Measurements from ENCODE around the gene TOX3. TPM values are rescaled to one million over a fixed set of nuclear protein-coding genes. Genes with fewer than 3 reads are reported as not detected.

TOX3 gene
- total RNA-seq, 1 donor from 2014 or later = 10.5 TPM

DNA sequence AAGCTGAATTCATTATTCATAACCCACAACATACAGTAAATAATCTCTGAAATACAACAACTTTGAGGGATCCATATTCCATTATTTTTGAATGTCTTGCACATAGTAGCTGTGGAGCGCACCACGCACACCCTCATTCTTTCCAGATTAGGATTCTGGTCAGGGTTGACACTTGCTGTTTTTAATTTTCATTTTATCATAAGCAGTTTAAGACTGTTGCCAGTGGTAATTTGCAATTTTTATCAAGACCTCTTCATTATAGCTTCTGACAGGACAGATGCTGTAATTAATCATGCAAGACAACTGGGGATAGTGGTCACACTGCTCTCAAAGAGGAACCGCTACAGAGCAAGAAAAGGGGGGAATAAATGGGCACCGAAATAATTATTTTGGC lies 109.7 kb downstream of the TOX3 start:
- DNase-seq (ENCODE audit: low read depth) = no peak
- no peak overlapping the region for H3K4me3 ChIP-seq (ENCODE audit: low read depth, low read length)
- no peak for TF ChIP-seq CTCF (conservative IDR thresholded peaks at IDR 0.05; ENCODE audit: low read depth, low read length)

- TF ChIP-seq CTCF (conservative IDR thresholded peaks at IDR 0.05; ENCODE audit: low read depth, low read length) = no peak
- no peak for DNase-seq (ENCODE audit: low read depth)
- no peak overlapping the region for H3K4me3 ChIP-seq (ENCODE audit: low read depth, low read length)
These were observed 110.3 kb downstream of the TOX3 start for GRCh38 chr16:52436339-52437276.

GRCh38 chr16:52434224-52434623 lies 112.7 kb downstream of the TOX3 start:
- no peak for TF ChIP-seq CTCF (conservative IDR thresholded peaks at IDR 0.05; ENCODE audit: low read depth, low read length)
- no peak for DNase-seq (ENCODE audit: low read depth)
- no peak overlapping the region for H3K4me3 ChIP-seq (ENCODE audit: low read depth, low read length)

DNA sequence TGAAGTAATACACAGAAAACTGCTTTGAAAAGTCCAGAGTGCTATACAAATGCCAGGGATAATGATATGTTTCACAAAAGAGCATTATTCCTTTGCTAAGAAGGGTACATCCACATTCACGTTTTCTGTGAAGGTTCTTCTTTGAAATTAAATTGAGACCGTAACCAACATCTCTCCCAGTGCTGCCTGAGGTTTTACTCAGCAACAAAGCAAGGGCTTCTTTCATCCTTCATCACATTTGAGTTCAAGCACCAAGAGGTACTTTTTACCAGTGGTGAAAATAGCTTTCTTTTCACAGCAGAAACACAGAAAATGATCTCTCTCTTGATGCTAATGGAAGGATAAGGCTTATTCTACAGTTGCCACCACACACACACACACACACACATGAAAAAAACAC lies 113.3 kb downstream of the TOX3 start:
- DNase-seq (ENCODE audit: low read depth) = no peak
- TF ChIP-seq CTCF (conservative IDR thresholded peaks at IDR 0.05; ENCODE audit: low read depth, low read length) = no peak
- H3K4me3 ChIP-seq (ENCODE audit: low read depth, low read length) = no peak overlapping the region

DNA sequence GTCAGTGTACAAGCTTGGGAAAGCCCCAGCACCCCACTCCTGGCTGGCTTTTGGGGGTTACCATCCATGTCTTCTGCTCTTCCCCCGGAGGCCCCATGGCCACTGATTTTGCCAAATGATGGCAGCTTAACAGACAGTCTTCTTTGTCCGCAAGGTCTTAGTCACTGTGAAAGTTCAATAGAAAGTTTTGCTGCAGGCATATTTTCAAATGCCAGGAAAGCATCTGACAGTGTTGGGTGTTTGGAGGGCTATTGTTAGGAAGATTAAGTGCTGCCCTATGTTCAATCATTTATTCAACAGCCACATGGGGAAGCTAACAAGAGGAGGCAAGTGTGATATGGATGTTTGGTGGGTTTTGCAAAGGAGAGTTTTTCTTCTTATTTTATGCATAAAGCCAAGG lies 122.4 kb downstream of the TOX3 start:
- no peak overlapping the region for H3K4me3 ChIP-seq (ENCODE audit: low read depth, low read length)
- no peak for TF ChIP-seq CTCF (conservative IDR thresholded peaks at IDR 0.05; ENCODE audit: low read depth, low read length)
- no peak for DNase-seq (ENCODE audit: low read depth)

GRCh38 chr16:52422307-52422706 lies 124.6 kb downstream of the TOX3 start:
- TF ChIP-seq CTCF (conservative IDR thresholded peaks at IDR 0.05; ENCODE audit: low read depth, low read length) = no peak
- H3K4me3 ChIP-seq (ENCODE audit: low read depth, low read length) = no peak overlapping the region
- no peak for DNase-seq (ENCODE audit: low read depth)

- no peak for DNase-seq (ENCODE audit: low read depth)
- no peak for TF ChIP-seq CTCF (conservative IDR thresholded peaks at IDR 0.05; ENCODE audit: low read depth, low read length)
- H3K4me3 ChIP-seq (ENCODE audit: low read depth, low read length) = no peak overlapping the region
These were observed 128.7 kb downstream of the TOX3 start for GRCh38 chr16:52418201-52418600.

Data from epithelial cell of proximal tubule (primary cell).